HUES48 (cell line): ENCODE results near the gene DNASE2B.
"Not testable (repeated sequence)": the region's sequence is repeated elsewhere in the genome, so short reads cannot be mapped to it uniquely, and the experiment has no call there.

Experiments used
- H3K27ac ChIP-seq: one replicate; pipeline ENCODE4 v1.7.0; 2013; ENCODE audit warnings: low read depth, low read length, inconsistent platforms
- H3K27me3 ChIP-seq: 2 replicates; pipeline ENCODE4 v1.6.1; 2013; ENCODE audit warnings: mild to moderate bottlenecking, low read length; ENCODE audit not compliant: control insufficient read depth, insufficient read depth
- H3K36me3 ChIP-seq: 2 replicates; pipeline ENCODE4 v1.6.1; 2013; ENCODE audit warnings: low read length; ENCODE audit not compliant: control insufficient read depth, insufficient read depth
- H3K4me1 ChIP-seq: 2 replicates; pipeline ENCODE4 v1.6.1; 2013; ENCODE audit warnings: mild to moderate bottlenecking, low read length; ENCODE audit not compliant: control insufficient read depth, insufficient read depth
- H3K4me3 ChIP-seq: 2 replicates; pipeline ENCODE4 v1.5.1; 2013; ENCODE audit warnings: mild to moderate bottlenecking, low read depth, low read length
- H3K9ac ChIP-seq: 2 replicates; pipeline ENCODE4 v1.6.1; 2013; ENCODE audit warnings: mild to moderate bottlenecking, low read depth, low read length, moderate library complexity
- H3K9me3 ChIP-seq: 2 replicates; pipeline ENCODE4 v1.6.1; 2013; ENCODE audit warnings: low read length; ENCODE audit not compliant: control insufficient read depth, insufficient read depth

Gene DNASE2B

DNA sequence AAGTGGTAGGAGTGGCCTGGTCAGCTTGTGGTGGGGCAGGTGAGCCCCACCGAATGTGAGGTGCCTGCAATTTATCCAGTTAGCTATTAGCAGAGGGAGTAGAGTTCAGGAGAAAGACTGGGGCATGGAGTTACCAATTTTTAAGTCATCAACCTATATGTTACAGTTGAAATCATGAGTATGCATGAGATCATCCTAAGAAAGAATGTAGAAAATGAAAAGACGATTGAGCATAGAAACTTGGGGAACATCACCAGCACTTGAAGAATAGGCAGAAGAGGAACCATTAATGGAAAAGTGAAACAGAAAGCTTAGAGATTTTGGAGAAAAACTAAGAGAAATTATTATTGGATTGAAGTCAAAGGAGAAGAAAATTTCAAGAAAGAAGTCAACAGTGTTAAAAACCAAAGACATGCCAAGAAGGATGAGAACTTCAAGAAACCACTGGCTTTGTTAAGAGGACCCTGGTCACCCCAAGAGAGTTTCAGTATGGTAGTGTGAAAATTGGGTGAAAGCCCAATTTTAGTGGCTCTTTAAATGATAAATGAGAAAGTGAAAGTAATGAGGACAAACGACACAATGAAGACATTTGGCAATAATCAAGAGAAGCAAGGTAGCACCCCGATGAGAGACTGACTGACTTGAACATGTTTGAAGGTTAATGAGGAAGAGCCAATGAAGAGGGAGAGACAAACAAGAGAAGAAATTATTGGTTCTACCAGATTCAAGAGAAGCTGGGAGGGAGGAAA is 36.7 kb downstream of the DNASE2B start:
- H3K4me1 ChIP-seq = peaks cover 13% of the 10 kb centered on the region
- H3K27ac ChIP-seq = no peak overlapping the region
- no peaks in the 10 kb centered on the region for H3K9me3 ChIP-seq
- H3K9ac ChIP-seq = no peak overlapping the region
- no peaks in the 10 kb centered on the region for H3K27me3 ChIP-seq
- H3K4me3 ChIP-seq = no peak overlapping the region
- no peaks in the 10 kb centered on the region for H3K36me3 ChIP-seq

DNA sequence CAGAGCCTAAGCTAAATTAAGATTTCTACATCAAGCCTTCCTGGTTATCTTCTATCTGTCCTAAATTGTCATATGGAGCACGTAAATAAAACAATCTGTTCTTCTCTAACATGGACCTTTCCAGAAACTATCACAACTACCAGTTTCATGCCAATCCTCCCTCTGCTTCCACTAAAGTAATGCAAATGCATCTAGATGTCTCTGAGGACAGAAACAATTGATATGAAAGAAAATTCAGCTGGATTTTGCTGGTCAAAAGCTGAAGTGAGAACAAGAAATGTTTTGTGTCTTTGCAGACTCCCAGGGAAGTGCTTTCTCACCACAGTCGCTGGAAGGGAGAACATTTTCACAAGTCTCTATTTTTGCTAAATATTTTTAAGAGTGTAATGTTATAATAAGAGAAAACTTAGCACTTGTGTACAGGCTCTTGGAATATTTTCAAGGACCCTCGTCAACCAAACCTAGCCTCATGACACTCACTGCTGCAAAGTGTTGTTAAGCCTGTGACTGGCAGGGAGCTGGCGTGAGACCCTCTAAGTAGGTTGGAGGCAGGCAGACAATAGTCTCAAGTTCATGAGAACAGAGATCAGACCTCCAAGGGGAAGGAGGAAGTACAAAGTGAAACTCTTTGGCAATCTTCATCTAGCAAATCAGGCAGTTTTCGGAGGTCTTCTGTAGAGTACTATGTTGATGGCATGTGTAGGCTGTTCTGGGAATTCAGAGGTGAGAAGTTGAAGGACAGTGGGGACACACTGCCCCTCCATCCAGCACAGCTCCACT is 38.8 kb downstream of the DNASE2B start:
- H3K4me3 ChIP-seq = no peak overlapping the region
- H3K27ac ChIP-seq = no peak overlapping the region
- no peaks in the 10 kb centered on the region for H3K27me3 ChIP-seq
- H3K9ac ChIP-seq = no peak overlapping the region
- H3K4me1 ChIP-seq = peaks cover 13% of the 10 kb centered on the region
- H3K36me3 ChIP-seq = no peaks in the 10 kb centered on the region
- no peaks in the 10 kb centered on the region for H3K9me3 ChIP-seq

DNA sequence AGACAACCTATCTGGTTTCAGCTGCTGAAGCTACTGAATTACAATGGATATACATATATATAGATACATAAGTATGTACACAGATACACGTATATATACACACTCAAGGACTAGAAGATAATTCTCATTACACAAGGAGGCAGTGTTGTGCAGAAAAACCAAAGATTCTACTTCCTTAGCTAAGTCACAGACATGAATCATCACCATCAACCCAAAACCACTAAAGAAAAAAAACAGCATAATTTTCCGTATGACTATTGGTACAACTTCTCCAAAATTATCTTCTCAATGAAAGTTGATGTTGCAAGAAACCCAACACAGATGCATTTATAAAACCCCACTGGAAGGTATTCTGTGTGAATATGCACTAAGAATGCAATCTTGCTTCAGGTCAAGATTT is 44.0 kb downstream of the DNASE2B start:
- H3K27me3 ChIP-seq = no peaks in the 10 kb centered on the region
- H3K4me1 ChIP-seq = peaks cover 3% of the 10 kb centered on the region
- no peak overlapping the region for H3K4me3 ChIP-seq
- H3K36me3 ChIP-seq = no peaks in the 10 kb centered on the region
- H3K9me3 ChIP-seq = no peaks in the 10 kb centered on the region
- H3K27ac ChIP-seq = no peak overlapping the region
- no peak overlapping the region for H3K9ac ChIP-seq

DNA sequence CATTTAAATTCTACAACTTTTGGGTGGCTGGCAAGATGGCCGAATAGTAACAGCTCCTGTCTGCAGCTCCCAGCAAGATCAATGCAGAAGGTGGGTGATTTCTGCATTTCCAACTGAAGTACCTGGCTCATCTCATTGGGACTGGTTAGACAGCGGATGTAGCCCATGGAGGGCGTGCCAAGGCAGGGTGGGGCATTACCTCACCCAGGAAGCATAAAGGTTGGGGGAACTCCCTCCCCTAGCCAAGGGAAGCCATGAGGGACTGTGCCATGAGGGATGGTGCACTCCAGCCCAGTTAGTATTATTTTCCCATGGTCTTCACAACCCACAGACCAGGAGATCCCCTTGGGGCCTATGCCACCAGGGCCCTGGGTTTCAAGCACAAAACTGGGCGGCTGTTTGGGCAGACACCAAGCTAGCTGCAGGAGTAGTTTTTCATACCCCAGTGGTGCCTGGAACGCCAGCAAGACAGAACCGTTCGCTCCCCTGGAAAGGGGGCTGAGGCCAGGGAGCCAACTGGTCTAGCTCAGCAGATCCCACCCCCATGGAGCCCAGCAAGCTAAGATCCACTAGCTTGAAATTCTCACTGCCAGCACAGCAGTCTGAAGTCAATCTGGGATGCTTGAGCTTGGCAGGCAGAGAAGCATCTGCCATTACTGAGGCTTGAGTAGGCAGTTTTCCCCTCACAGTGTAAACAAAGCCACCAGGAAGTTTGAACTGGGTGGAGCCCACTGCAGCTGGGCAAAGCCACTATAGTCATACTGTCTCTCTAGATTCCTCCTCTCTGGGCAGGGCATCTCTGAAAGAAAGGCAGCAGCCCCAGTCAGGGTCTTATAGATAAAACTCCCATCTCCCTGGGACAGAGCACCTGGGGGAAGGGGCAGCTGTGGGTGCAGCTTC is 44.7 kb downstream of the DNASE2B start:
- not testable (repeated sequence) for H3K9me3 ChIP-seq, H3K27ac ChIP-seq, H3K9ac ChIP-seq, H3K27me3 ChIP-seq, H3K4me1 ChIP-seq, H3K4me3 ChIP-seq, H3K36me3 ChIP-seq

DNA sequence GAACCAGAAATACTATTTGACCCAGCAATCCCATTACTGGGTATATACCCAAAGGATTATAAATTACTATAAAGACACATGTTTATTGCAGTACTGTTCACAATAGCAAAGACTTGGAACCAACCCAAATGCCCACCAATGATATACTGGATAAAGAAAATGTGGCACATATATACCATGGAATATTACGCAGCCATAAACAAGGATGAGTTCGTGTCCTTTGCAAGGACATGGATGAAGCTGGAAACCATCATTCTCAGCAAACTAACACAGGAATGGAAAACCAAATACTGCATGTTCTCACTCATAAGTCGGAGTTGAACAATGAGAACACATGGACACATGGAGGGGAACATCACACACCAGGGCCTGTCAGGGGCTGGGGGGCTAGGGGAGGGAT is 50.4 kb downstream of the DNASE2B start:
- not testable (repeated sequence) for H3K4me1 ChIP-seq, H3K9me3 ChIP-seq, H3K27me3 ChIP-seq, H3K27ac ChIP-seq, H3K4me3 ChIP-seq, H3K36me3 ChIP-seq, H3K9ac ChIP-seq

DNA sequence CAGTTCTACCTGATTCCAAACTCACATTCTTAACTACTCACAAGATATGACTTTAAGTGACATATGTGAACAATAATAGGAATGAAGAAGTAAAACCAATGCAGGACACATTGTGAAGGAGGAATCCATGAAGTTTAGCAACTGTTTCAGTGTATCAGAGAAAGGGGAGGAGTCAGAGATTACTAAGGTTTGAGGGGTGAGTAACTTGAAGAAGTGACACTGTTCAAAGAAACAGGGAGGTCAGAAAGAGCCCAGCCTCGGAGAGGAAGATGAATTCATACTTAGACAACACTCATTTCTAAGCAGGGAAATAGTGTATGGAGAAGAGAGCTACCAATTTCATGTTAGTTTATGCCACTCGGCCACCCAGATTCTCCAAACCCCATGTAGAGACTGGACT is 52.6 kb downstream of the DNASE2B start:
- Histone ChIP-seq H3K4me1 (no peaks in the 10 kb centered on the region), H3K4me3 (no peak overlapping the region), H3K27ac (no peak overlapping the region), H3K36me3 (no peaks in the 10 kb centered on the region), H3K27me3 (no peaks in the 10 kb centered on the region), H3K9me3 (no peaks in the 10 kb centered on the region), H3K9ac (no peak overlapping the region)

DNA sequence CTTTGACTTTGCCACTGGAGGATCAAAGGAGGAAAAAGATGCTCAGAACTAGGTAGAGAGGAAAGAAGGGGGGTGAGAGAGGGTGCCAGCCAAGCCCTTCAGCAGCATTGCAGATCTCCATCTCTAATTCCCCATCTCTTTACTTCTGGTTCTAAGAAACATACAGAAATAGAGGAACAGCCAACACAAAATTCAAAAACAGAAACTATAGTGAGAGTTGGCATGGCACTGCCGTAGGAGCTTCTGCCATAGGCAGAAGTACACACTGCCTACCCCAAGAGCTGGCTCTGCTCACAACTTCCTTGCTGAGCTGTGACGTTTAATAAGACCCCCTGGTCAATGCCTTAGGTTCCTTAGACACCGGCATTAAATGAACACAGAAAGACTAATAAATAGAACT is 54.2 kb downstream of the DNASE2B start:
- Histone ChIP-seq H3K9ac (no peak overlapping the region), H3K4me1 (no peaks in the 10 kb centered on the region), H3K4me3 (no peak overlapping the region), H3K27me3 (no peaks in the 10 kb centered on the region; the same call in 1 of the 2 replicates), H3K27ac (no peak overlapping the region), H3K36me3 (no peaks in the 10 kb centered on the region), H3K9me3 (no peaks in the 10 kb centered on the region)

DNA sequence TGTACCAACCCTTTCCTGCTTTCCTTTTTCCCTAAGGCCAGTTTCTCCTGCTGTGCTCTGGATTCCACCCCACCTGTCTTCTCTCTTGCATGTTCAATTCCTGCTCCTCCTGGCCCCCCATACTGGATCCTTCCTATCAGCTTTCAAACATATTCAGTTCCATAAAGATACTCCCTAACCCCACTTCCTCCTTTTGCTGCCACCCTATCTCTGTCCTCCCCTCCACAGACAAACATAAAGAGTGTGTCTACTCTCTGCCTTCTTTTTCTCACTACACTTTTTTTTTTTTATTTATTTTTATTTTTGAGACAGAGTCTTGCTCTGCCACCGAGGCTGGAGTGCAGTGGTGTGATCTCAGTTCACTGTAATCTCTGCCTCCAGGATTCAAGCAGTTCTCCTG is 63.8 kb downstream of the DNASE2B start:
- Histone ChIP-seq H3K36me3 (no peaks in the 10 kb centered on the region), H3K9me3 (no peaks in the 10 kb centered on the region), H3K9ac (no peak overlapping the region), H3K4me3 (no peak overlapping the region), H3K27me3 (peaks cover 3% of the 10 kb centered on the region), H3K4me1 (no peaks in the 10 kb centered on the region), H3K27ac (no peak overlapping the region)
